ENCODE results near the gene PGAM2. TPM values are rescaled to one million over a fixed set of nuclear protein-coding genes. Genes with fewer than 3 reads are reported as not detected.

PGAM2 gene
- total RNA-seq, 2 donors from 2014 or later: 0.92 TPM; not detected in 1

DNA sequence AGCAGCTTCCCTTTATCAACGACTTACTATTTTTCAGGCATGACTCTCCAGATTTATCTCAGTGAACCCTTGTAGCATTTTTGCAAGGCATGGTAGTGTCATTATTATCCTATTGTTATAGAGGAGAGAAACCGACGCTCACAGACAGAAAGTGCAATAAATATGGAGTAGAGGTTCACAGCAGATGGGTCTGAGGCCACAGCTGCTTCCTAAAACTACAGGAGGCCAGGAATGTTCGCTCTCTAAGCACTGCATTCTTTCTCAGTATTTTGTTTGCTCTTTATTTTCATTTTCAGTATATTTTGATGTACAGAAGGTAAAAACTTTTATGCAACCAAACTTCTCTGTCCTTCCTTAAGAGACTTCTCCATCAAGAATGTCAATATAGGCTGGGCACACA lies 34.3 kb upstream of the PGAM2 start:
- Mint-ChIP-seq H3K27ac (no peak overlapping the region), H3K4me3 (no peak overlapping the region), H3K27me3 (peaks cover 29% of the 10 kb centered on the region), H3K36me3 (ENCODE audit: low read depth) (no peaks in the 10 kb centered on the region), H3K4me1 (peaks cover 9% of the 10 kb centered on the region)
- no peak for DNase-seq
- no peak for ATAC-seq
- no peaks in the 10 kb centered on the region for H3K9me3 ChIP-seq (ENCODE audit: control insufficient read depth, low read length, poor library complexity, severe bottlenecking)

DNA sequence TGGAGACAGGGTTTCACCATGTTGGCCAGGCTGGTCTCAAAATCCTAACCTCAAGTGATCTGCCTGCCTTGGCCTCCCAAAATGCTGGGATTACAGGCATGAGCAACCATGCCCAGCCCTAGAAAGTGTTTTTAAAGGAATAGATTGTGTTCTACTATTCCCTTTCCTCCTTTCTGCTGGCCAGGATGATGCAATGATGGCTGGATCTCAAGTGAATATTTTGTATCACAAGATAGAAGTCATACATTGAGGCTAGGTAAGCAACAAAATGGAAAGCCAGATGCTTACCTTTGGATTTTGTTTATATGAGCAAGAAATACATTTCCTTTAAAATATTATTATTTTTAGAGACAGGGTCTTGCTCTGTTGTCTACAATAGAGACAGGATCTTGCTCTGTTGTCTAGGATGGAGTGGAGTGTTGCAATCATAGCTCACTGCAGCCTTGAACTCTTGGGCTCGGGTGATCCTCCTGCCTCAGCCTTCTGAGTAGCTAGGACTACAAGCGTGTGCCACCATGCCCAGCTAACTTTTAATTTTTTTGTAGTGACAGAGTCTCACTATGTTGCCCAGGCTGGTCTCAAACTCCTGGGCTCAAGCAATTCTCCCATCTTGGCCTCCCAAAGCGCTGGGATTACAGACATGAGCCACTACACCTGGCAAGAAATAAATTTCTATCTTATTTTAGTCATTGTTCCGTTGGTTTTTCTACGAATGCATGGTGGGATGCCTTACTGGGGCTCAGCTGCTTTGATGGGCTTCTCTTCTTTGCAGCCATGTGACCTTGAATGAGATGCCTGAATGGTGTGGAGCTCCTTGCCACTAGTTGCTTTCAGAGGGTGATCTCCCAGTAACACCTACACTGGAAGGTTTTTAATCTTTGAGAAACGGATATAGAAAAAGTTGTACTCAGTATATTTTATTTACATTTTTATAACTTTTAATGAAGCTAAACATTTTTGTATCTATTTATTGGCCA lies 33.0 kb upstream of the PGAM2 start:
- H3K27ac Mint-ChIP-seq: no peak overlapping the region

DNA sequence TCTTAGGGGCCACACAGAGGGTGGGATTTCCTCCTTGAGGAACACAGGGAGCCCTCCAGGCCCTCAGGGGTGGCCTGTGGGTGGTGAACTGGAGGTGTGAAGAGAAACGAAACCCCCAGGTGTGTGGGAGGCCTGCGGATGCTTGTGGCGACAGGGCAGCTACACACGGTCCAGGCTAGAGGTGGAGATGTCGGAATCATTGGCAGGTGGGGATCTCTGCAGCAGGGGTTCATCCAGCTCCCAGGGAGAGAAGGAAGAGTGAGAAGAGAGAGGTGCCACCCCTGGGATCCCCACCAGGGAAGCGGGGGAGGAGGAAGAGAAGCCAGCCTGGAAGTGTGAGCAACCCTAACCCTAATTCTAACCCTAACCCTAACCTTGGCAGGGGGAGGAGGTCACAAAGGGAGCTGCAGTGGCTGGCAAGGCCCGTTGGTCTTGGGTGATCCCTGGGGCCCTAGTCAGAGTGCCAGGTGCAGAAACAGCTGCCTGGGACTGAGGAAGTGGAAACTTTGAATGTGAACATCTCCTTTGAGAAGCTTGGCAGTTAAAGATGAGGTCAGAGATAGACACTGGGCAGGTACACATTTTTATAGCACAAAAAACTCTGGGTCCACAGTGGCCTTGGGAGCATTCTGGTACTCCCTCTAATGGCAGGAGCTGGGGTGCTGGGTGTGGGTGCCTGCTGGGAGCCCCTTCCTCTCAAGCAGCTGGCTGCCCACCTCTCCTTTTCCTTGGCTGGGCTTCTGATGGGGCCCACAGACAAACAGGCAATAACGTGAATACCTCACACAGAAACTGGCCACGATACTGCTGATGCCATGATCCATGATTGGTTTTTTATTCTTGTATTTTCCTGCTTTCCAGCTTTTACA lies 31.9 kb upstream of the PGAM2 start:
- Mint-ChIP-seq H3K27me3 (peaks cover 16% of the 10 kb centered on the region), H3K36me3 (ENCODE audit: low read depth) (no peaks in the 10 kb centered on the region), H3K4me1 (peaks cover 10% of the 10 kb centered on the region), H3K27ac (peak overlapping the region; percentile 65), H3K4me3 (no peak overlapping the region)
- no peak for DNase-seq
- no peaks in the 10 kb centered on the region for H3K9me3 ChIP-seq (ENCODE audit: control insufficient read depth, low read length, poor library complexity, severe bottlenecking)
- ATAC-seq: peak; percentile 32

More for the DNA sequence above, 33.0 kb upstream of the PGAM2 start:
- Mint-ChIP-seq H3K27me3 (peaks cover 27% of the 10 kb centered on the region), H3K36me3 (ENCODE audit: low read depth) (no peaks in the 10 kb centered on the region), H3K4me1 (peaks cover 10% of the 10 kb centered on the region), H3K4me3 (no peak overlapping the region)
- DNase-seq: no peak
- no peak for ATAC-seq
- no peaks in the 10 kb centered on the region for H3K9me3 ChIP-seq (ENCODE audit: control insufficient read depth, low read length, poor library complexity, severe bottlenecking)

DNA sequence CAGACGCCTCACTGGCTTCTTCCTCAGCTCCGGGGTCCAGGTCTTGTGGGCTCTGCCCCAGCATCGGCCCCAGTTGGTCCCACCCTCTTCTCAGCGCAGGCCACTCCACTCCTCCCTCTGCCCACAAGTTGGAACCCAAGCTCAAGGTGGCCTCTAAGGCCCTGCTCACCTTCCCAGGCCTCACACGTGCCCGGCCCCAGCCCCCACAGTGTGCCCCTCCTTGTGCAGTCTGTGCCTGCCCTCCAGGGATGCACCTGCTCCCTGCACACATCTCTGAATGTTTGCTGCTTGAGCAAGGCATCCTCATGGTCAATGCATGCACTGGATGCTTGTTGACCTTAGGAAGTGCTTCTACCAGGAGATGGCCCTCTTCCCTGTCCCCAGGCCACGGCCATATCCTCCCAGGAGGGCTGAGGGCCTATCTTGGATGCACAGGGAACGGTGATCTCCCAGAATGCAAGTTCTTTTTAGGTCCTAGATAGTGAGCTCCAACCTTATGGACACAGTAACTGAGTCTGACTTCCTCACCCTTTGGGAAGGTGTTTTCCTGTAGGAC lies 31.0 kb upstream of the PGAM2 start:
- peak overlapping the region; percentile 65 for H3K27ac Mint-ChIP-seq
- ATAC-seq (no peak), DNase-seq (no peak)
- peaks cover 13% of the 10 kb centered on the region for H3K27me3 Mint-ChIP-seq
- no peak overlapping the region for H3K4me3 Mint-ChIP-seq
- no peaks in the 10 kb centered on the region for H3K36me3 Mint-ChIP-seq (ENCODE audit: low read depth)
- peaks cover 10% of the 10 kb centered on the region for H3K4me1 Mint-ChIP-seq
- H3K9me3 ChIP-seq (ENCODE audit: control insufficient read depth, low read length, poor library complexity, severe bottlenecking): no peaks in the 10 kb centered on the region

DNA sequence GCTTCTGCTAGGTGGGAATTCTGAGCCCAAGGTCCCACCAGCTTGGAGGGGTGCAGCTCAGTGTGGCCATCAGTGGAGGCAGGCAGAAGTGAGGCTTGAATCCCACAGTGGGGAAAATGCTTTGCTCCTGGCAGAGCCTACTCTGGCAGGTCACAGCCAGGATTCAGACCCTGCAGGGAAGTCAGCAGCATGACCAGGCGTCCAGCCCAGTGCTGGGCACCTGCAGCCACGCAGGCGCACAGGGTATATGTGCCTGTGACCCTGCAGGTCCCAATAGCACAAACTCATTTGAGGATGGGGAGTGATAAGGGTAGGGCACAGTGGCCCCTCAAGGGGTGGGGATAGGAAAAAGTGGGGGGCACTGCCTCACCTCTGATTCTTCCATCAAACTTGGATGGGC lies 30.4 kb upstream of the PGAM2 start:
- H3K4me3 Mint-ChIP-seq: no peak overlapping the region
- no peaks in the 10 kb centered on the region for H3K36me3 Mint-ChIP-seq (ENCODE audit: low read depth)
- no peak overlapping the region for H3K27ac Mint-ChIP-seq
- DNase-seq: no peak
- peaks cover 16% of the 10 kb centered on the region for H3K27me3 Mint-ChIP-seq
- peaks cover 10% of the 10 kb centered on the region for H3K4me1 Mint-ChIP-seq
- no peaks in the 10 kb centered on the region for H3K9me3 ChIP-seq (ENCODE audit: control insufficient read depth, low read length, poor library complexity, severe bottlenecking)
- ATAC-seq: no peak

DNA sequence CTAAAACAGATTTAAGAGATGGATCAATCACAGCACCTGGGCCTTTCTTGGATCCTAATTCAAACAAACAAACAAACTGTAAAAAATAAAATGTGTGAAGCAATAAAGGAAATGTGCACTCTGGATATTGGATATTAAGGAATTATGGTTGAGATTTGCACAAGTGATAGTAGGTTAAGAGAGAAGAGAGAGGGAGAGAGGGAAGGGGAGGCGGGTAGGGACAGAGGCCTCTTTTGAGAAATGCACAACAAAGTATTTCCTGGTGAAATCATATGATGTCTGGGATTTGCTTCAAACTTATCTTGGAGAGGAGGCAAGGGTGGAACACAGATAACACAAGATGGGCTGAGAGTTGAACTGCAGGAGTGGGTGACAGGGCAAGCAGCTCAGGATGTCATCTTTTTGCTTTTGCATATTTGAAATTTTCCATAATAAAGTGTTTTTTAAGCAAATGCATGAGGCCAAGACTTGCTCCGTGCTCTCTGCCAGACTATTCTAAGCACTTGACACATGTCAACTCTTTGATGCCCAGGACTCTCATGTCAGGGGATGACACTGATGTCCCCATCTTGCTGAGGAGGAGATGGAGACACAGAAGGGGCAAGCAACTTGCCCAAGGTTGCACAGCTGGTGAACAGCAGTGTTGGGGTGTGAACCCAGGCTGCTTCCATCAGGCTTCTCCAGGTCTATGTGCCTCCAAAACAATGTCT lies 29.7 kb upstream of the PGAM2 start:
- Mint-ChIP-seq H3K36me3 (ENCODE audit: low read depth) (no peaks in the 10 kb centered on the region), H3K4me1 (peaks cover 10% of the 10 kb centered on the region), H3K4me3 (peak overlapping the region; percentile 28), H3K27ac (no peak overlapping the region), H3K27me3 (peaks cover 15% of the 10 kb centered on the region)
- H3K9me3 ChIP-seq (ENCODE audit: control insufficient read depth, low read length, poor library complexity, severe bottlenecking): no peaks in the 10 kb centered on the region
- DNase-seq (no peak), ATAC-seq (no peak)

DNA sequence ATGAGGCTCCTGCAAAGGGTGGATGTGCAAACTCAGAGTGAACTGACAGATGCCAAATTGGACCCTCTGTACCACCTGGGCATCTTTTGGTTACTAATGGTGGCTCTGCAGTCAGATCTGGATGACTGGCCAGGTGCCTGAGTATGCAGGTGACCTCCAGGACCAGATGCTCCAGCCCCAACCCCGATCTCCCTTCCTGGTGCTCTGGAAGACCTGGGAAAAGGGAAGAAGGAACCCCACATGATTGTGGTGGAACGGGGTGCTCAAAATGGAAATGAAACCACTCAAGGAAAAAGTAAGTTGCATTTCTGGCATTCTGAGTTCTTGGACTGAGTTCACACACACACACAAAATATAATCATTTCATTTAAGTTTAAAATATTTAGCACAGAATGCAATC lies 29.0 kb upstream of the PGAM2 start:
- H3K9me3 ChIP-seq (ENCODE audit: control insufficient read depth, low read length, poor library complexity, severe bottlenecking): no peaks in the 10 kb centered on the region
- Mint-ChIP-seq H3K36me3 (ENCODE audit: low read depth) (no peaks in the 10 kb centered on the region), H3K27me3 (peaks cover 15% of the 10 kb centered on the region), H3K27ac (no peak overlapping the region), H3K4me3 (no peak overlapping the region), H3K4me1 (peaks cover 10% of the 10 kb centered on the region)
- ATAC-seq (no peak), DNase-seq (no peak)

DNA sequence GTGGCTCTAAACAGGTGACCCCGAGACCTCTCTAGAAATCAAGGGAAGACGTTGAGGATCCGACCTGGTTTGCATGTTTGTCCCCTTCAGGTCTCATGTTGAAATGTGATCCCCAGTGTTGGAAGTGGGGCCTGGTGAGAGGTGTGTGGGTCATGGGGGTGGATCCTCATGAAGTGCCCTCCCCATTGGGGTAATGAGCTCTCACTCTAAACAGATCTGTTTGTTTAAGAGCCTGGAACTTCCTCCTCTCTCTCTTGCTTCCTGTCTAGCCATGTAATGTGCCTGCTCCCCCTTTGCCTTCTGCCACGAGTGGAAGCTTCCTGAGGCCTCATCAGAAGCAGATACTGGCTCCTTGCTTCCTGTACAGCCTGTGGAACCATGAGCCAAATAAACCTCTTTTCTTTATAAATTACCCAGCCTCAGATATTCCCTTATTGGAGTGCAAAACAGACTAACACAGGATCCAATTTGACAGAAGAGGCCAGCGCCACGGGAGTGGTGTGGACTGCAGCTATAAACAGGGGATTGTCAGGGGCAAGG lies 27.8 kb upstream of the PGAM2 start:
- Mint-ChIP-seq H3K27me3 (peaks cover 15% of the 10 kb centered on the region), H3K27ac (no peak overlapping the region), H3K36me3 (ENCODE audit: low read depth) (no peaks in the 10 kb centered on the region), H3K4me1 (peaks cover 10% of the 10 kb centered on the region), H3K4me3 (no peak overlapping the region)
- ATAC-seq (no peak), DNase-seq (no peak)
- H3K9me3 ChIP-seq (ENCODE audit: control insufficient read depth, low read length, poor library complexity, severe bottlenecking): no peaks in the 10 kb centered on the region

DNA sequence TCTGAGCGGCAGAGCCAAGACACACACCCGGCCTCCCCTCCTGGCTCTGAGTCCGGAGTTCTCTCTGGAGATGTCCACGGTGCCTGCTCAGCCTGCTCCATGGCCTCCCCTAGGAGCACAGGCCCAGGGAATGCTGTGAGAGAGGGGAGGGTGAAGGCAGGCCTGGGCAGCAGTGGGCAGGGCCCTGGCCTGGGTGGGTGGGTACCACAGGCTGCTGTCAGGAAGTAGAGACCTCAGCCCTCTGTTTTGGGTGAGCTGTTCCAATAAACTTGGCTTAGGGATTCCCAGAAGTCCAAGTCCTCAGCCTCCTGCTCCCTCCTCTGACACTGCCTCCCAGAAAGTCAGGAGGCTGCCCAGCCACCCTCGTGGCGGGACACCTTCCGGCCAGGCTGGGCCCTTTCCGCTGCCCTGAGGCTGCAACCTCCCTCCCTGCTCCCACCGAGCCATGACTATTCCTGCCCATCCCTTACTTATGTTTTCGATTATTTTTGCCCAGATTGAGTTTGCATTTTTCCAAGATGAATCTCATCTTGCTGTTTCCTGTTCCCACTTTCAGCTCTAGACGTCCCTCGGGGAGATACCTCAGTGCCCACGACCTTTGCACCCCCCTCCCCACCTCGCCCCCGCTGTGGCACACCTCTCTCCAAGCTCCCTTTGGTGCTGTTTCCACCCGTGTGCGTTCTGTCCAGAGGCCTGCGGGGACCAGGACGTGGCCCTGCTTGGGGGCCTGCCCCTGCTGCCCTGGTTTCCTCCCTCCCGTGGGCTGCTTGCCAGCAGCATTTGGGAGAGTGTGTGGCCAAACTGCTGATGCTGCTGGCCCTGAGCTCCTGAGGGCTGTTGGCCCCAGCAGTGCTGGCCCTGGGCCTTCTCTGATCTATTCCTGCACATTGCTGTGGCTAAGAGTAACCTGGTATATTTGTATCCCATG lies 22.8 kb upstream of the PGAM2 start:
- H3K4me1 Mint-ChIP-seq: peaks cover 4% of the 10 kb centered on the region
- no peaks in the 10 kb centered on the region for H3K36me3 Mint-ChIP-seq (ENCODE audit: low read depth)
- peak in 1 of 3 donors; percentile 1 for DNase-seq
- no peaks in the 10 kb centered on the region for H3K9me3 ChIP-seq (ENCODE audit: control insufficient read depth, low read length, poor library complexity, severe bottlenecking)
- no peak overlapping the region for H3K4me3 Mint-ChIP-seq
- no peak overlapping the region for H3K27ac Mint-ChIP-seq
- peaks cover 7% of the 10 kb centered on the region for H3K27me3 Mint-ChIP-seq
- no peak for ATAC-seq

DNA sequence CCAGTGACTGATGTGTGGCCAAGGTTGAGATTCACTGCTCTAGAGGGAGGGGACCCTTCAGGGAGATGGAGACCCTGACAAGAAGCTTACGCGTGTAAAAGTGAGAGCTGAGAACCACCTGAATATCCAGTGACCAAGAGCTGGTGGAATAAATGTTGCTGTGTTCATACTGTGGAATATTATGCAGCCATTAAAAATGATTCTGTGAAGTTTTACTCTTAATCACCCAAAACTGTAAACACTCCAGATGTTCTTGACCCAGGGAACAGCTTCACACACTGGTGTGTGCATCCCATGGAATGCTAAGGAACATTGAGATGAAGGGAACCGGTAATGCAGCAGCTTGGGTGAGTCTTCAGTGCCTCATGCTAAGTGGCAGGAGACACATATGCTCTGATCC lies 21.3 kb upstream of the PGAM2 start:
- no peaks in the 10 kb centered on the region for H3K36me3 Mint-ChIP-seq (ENCODE audit: low read depth)
- no peak overlapping the region for H3K4me3 Mint-ChIP-seq
- H3K27ac Mint-ChIP-seq: no peak overlapping the region
- H3K4me1 Mint-ChIP-seq: peaks cover 4% of the 10 kb centered on the region
- peaks cover 7% of the 10 kb centered on the region for H3K27me3 Mint-ChIP-seq
- DNase-seq (no peak), ATAC-seq (no peak)
- no peaks in the 10 kb centered on the region for H3K9me3 ChIP-seq (ENCODE audit: control insufficient read depth, low read length, poor library complexity, severe bottlenecking)

DNA sequence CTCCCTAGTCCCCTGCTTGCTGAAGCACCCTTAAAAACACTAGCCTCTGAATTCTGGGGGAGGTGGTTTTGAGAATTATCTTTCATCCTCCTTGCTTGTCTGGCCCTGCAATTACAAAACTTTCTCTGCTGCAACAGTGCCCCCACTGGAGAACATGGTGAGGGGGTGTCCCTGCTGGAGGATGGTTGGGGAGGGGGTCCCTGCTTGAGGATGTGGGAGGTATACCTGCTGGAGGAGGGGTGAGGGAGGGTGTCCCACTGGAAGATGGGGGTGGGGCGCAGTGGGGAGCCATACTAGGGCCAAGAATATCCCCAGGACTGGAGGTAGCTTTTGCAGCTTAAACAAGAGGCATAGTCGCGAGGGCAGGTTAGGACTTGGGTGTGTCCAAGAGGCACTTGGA lies 20.2 kb upstream of the PGAM2 start:
- H3K36me3 Mint-ChIP-seq (ENCODE audit: low read depth): no peaks in the 10 kb centered on the region
- no peak overlapping the region for H3K27ac Mint-ChIP-seq
- H3K27me3 Mint-ChIP-seq: peaks cover under 1% of the 10 kb centered on the region
- peaks cover 13% of the 10 kb centered on the region for H3K4me1 Mint-ChIP-seq
- ATAC-seq (no peak), DNase-seq (peak in 1 of 3 donors; percentile 4)
- no peak overlapping the region for H3K4me3 Mint-ChIP-seq
- H3K9me3 ChIP-seq (ENCODE audit: control insufficient read depth, low read length, poor library complexity, severe bottlenecking): no peaks in the 10 kb centered on the region

DNA sequence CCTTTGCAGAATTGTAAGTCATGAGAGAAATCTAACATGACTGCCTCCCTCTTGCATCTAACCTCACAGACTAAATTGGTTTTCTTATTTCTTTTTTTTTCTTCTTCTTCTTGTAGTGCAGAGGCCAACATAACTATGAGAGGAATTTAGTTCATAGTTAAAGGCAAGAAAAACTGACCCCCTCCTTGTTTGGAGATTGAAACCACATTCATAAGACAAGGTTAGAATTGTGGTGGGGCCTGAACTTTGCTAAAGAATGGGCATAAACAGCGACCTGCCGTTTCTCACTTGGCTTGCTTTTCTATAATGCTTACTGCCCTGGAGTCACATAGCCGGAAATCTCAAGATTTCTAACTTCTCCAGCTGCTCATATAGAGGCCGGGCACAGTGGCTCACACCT lies 19.3 kb upstream of the PGAM2 start:
- no peak for ATAC-seq
- Mint-ChIP-seq H3K4me3 (no peak overlapping the region), H3K27ac (no peak overlapping the region), H3K36me3 (ENCODE audit: low read depth) (no peaks in the 10 kb centered on the region), H3K27me3 (no peaks in the 10 kb centered on the region), H3K4me1 (peaks cover 13% of the 10 kb centered on the region)
- no peaks in the 10 kb centered on the region for H3K9me3 ChIP-seq (ENCODE audit: control insufficient read depth, low read length, poor library complexity, severe bottlenecking)
- no peak for DNase-seq
